HEK293T (cell line): ENCODE measurements around the gene RALGPS2.

Experiments
- BHLHE40 ChIP-seq: fragments of 450-650 bp; IDR thresholded peaks from 2 replicates; pipeline ENCODE4 v1.6.1; 2016; ENCODE audit warnings: mild to moderate bottlenecking, moderate library complexity, borderline replicate concordance
- TARDBP ChIP-seq: fragments of 450-650 bp; IDR thresholded peaks from 2 replicates; pipeline ENCODE4 v1.6.1; 2016
- TF ChIP-seq, protein P1 (sequence below): fragments of 450-650 bp; IDR thresholded peaks from 2 replicates; pipeline ENCODE4 v1.6.1; 2016

DNA sequence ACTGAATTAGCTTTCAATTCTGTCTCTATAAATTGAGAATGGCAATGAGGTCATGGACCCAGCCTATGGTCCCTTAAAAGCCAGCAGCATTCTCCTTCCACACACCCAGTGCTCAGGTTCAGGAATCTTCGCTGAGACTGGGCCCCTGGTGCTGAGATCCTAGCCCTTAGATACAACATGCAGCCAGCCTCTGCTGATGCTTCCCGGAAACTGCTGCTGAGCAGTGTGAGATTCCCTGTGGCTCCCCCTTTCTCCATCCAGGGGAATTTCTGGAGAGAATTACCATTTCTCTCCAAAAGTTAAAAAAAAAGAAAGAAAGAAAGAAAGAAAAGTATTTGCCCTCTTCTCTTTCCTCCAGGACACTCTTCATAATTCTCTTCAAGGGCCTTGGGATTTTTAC is 31.7 kb upstream of the RALGPS2 start:
- TF ChIP-seq BHLHE40 (no peak), TARDBP (no peak)
- TF ChIP-seq, protein P1, sequence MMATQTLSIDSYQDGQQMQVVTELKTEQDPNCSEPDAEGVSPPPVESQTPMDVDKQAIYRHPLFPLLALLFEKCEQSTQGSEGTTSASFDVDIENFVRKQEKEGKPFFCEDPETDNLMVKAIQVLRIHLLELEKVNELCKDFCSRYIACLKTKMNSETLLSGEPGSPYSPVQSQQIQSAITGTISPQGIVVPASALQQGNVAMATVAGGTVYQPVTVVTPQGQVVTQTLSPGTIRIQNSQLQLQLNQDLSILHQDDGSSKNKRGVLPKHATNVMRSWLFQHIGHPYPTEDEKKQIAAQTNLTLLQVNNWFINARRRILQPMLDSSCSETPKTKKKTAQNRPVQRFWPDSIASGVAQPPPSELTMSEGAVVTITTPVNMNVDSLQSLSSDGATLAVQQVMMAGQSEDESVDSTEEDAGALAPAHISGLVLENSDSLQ: no peak
